ENCODE measurements around the gene TMOD1.

Gene TMOD1

DNA sequence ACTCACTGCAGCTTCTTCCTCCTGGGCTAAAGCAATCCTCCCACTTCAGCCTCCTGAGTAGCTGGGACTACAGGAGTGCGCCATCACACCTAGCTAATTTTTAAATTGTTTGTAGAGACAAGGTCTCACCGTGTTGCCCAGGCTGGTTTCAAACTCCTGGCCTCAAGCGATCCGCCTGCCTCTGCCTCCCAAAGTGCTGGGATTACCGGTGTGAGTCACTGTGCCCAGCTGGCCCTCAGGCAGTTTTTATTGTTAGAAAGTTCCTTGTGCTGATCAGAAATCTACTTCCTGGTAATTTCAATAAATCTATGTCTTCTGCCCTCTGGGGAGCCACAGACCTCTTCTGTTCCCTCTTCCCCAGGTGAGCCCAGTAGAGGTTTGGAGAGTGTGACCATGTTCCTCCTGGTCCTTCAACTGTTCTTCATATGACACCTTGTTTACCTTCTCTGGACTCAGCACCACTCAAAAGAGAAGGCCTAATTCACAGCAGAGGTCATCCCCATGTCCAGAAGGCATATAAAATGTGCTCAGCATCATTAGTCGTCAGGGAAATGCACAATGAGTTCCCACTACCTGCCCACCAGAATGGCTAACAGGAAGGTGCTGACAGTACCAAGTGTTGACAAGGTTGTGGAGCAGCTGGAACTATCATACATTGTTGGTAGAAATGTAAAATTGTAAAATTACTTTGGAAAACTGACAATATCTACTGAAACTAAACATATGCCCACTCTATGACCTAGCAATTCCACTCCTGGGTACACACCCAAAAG is 10.4 kb downstream of the TMOD1 start:
- Histone ChIP-seq H2AFZ (ENCODE audit: low read depth, low read length) (no peak overlapping the region), H3K4me1 (ENCODE audit: low read length) (no peaks in the 10 kb centered on the region), H3K4me2 (ENCODE audit: low read length) (no peak overlapping the region), H3K9me3 (ENCODE audit: insufficient read depth, low read length) (no peaks in the 10 kb centered on the region), H3K9ac (ENCODE audit: low read length) (no peak overlapping the region), H3K27ac (ENCODE audit: low read length) (no peak overlapping the region), H3K4me3 (ENCODE audit: low read length) (no peak overlapping the region), H3K79me2 (ENCODE audit: low read length) (no peaks in the 10 kb centered on the region), H4K20me1 (ENCODE audit: insufficient read depth, low read length) (no peaks in the 10 kb centered on the region), H3K36me3 (replicated peaks; ENCODE audit: low read depth, low read length) (no peaks in the 10 kb centered on the region), H3K27me3 (ENCODE audit: low read depth, low read length) (peaks cover 8% of the 10 kb centered on the region; the same call in 1 of the 2 replicates)
- no peak for TF ChIP-seq EZH2phosphoT487 (IDR thresholded peaks at IDR 0.05; ENCODE audit: low read depth)
- TF ChIP-seq, protein P1, sequence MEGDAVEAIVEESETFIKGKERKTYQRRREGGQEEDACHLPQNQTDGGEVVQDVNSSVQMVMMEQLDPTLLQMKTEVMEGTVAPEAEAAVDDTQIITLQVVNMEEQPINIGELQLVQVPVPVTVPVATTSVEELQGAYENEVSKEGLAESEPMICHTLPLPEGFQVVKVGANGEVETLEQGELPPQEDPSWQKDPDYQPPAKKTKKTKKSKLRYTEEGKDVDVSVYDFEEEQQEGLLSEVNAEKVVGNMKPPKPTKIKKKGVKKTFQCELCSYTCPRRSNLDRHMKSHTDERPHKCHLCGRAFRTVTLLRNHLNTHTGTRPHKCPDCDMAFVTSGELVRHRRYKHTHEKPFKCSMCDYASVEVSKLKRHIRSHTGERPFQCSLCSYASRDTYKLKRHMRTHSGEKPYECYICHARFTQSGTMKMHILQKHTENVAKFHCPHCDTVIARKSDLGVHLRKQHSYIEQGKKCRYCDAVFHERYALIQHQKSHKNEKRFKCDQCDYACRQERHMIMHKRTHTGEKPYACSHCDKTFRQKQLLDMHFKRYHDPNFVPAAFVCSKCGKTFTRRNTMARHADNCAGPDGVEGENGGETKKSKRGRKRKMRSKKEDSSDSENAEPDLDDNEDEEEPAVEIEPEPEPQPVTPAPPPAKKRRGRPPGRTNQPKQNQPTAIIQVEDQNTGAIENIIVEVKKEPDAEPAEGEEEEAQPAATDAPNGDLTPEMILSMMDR (IDR thresholded peaks at IDR 0.05; ENCODE audit: low read depth, low read length), result no peak

DNA sequence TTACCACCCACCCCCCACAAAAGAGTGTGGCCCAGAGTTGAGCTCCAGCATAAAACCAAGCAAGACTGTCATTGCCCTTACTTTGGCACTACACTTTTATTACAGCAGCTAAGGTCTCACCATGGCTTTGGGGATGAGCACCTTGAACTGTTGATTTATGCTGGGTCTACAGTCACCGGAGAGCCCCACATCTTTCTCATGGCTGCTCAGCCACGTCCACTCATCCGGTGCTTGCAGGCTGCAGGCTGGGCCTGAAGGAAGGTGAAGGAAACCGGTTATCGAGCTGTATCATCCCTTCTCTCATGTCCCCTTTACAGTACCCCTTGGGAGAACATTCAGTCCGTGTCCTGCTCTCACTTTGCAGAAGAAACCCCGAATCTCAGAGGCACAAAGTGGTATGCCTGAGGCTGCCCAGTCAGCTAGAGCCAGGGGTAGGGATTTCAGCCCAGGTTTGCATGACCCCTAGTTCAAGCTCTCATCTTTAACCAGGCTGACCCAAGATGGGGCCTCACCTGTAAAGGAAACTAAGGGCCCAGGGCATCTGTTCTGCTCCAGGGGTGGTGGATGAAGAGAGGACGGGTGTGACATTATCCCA is 11.6 kb downstream of the TMOD1 start:
- Histone ChIP-seq H3K9ac (ENCODE audit: low read length) (no peak overlapping the region), H3K9me3 (ENCODE audit: insufficient read depth, low read length) (no peaks in the 10 kb centered on the region), H3K36me3 (replicated peaks; ENCODE audit: low read depth, low read length) (no peaks in the 10 kb centered on the region), H2AFZ (ENCODE audit: low read depth, low read length) (no peak overlapping the region), H3K4me1 (ENCODE audit: low read length) (peaks cover 2% of the 10 kb centered on the region), H3K79me2 (ENCODE audit: low read length) (no peaks in the 10 kb centered on the region), H4K20me1 (ENCODE audit: insufficient read depth, low read length) (no peaks in the 10 kb centered on the region), H3K4me3 (ENCODE audit: low read length) (no peak overlapping the region), H3K27me3 (ENCODE audit: low read depth, low read length) (0 out of 2 replicates have a peak, but pooled peaks cover 2% of the 10 kb centered on the region), H3K4me2 (ENCODE audit: low read length) (no peak overlapping the region), H3K27ac (ENCODE audit: low read length) (no peak overlapping the region)
- no peak for TF ChIP-seq EZH2phosphoT487 (IDR thresholded peaks at IDR 0.05; ENCODE audit: low read depth)
- TF ChIP-seq, protein P1 (IDR thresholded peaks at IDR 0.05; ENCODE audit: low read depth, low read length), result no peak

- no peaks in the 10 kb centered on the region for H3K36me3 ChIP-seq (replicated peaks; ENCODE audit: low read depth, low read length)
- no peaks in the 10 kb centered on the region for H4K20me1 ChIP-seq (ENCODE audit: insufficient read depth, low read length)
- no peaks in the 10 kb centered on the region for H3K9me3 ChIP-seq (ENCODE audit: insufficient read depth, low read length)
- H3K4me1 ChIP-seq (ENCODE audit: low read length), result peaks cover 8% of the 10 kb centered on the region
- no peak overlapping the region for H3K27ac ChIP-seq (ENCODE audit: low read length)
- no peak overlapping the region for H3K9ac ChIP-seq (ENCODE audit: low read length)
- H3K27me3 ChIP-seq (ENCODE audit: low read depth, low read length), result no peaks in the 10 kb centered on the region
- no peak overlapping the region for H3K4me2 ChIP-seq (ENCODE audit: low read length)
- H3K79me2 ChIP-seq (ENCODE audit: low read length), result no peaks in the 10 kb centered on the region
- H3K4me3 ChIP-seq (ENCODE audit: low read length), result no peak overlapping the region
- TF ChIP-seq EZH2phosphoT487 (IDR thresholded peaks at IDR 0.05; ENCODE audit: low read depth), result no peak
- TF ChIP-seq, protein P1 (IDR thresholded peaks at IDR 0.05; ENCODE audit: low read depth, low read length), result no peak
- H2AFZ ChIP-seq (ENCODE audit: low read depth, low read length), result no peak overlapping the region
Measured at GRCh38 chr9:97514531-97514930, 13.1 kb downstream of the TMOD1 start.

DNA sequence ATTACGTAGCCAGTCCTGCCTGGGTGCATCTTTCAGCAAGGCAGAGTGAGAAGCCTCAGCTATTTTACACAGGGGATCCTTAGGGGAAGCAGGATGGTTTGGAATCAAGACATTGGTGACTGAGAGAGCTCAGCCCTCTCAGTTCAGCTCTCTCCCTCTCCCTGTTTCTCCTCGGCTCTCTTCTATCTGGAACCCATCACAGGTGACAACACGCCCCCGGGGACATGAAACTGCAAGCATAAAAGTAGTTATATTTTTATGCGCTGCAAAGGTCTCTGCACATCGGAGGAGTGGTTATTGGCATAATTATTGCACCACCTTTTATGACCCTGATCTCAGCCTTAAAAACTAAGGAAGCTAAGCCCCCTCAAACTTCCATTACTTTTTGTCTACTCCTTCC is 14.2 kb downstream of the TMOD1 start:
- no peak overlapping the region for H3K4me3 ChIP-seq (ENCODE audit: low read length)
- H3K4me1 ChIP-seq (ENCODE audit: low read length), result peaks cover 8% of the 10 kb centered on the region
- no peak overlapping the region for H3K9ac ChIP-seq (ENCODE audit: low read length)
- H4K20me1 ChIP-seq (ENCODE audit: insufficient read depth, low read length), result no peaks in the 10 kb centered on the region
- H3K27me3 ChIP-seq (ENCODE audit: low read depth, low read length), result no peaks in the 10 kb centered on the region
- no peaks in the 10 kb centered on the region for H3K36me3 ChIP-seq (replicated peaks; ENCODE audit: low read depth, low read length)
- no peaks in the 10 kb centered on the region for H3K9me3 ChIP-seq (ENCODE audit: insufficient read depth, low read length)
- no peaks in the 10 kb centered on the region for H3K79me2 ChIP-seq (ENCODE audit: low read length)
- H2AFZ ChIP-seq (ENCODE audit: low read depth, low read length), result no peak overlapping the region; the same call in 1 of the 2 replicates
- H3K4me2 ChIP-seq (ENCODE audit: low read length), result no peak overlapping the region
- TF ChIP-seq, protein P1 (IDR thresholded peaks at IDR 0.05; ENCODE audit: low read depth, low read length), result no peak
- TF ChIP-seq EZH2phosphoT487 (IDR thresholded peaks at IDR 0.05; ENCODE audit: low read depth), result no peak
- no peak overlapping the region for H3K27ac ChIP-seq (ENCODE audit: low read length)

All from OCI-LY3 (cell line).